Neural progenitor cell (in vitro differentiated cells): Measurements from ENCODE around the gene EXD3.

Source experiments
- EZH2 ChIP-seq: fragments of 200-600 bp; sonication (generic); IDR thresholded peaks from 2 replicates; pipeline ENCODE4 v1.6.1; 2017; ENCODE audit warnings: antibody characterized with exemption, mild to moderate bottlenecking, moderate library complexity
- TF ChIP-seq, protein P1 (sequence below): fragments of 200-600 bp; sonication (generic); IDR thresholded peaks from 2 replicates; pipeline ENCODE4 v1.5.1; 2017; ENCODE audit warnings: antibody characterized with exemption, mild to moderate bottlenecking

DNA sequence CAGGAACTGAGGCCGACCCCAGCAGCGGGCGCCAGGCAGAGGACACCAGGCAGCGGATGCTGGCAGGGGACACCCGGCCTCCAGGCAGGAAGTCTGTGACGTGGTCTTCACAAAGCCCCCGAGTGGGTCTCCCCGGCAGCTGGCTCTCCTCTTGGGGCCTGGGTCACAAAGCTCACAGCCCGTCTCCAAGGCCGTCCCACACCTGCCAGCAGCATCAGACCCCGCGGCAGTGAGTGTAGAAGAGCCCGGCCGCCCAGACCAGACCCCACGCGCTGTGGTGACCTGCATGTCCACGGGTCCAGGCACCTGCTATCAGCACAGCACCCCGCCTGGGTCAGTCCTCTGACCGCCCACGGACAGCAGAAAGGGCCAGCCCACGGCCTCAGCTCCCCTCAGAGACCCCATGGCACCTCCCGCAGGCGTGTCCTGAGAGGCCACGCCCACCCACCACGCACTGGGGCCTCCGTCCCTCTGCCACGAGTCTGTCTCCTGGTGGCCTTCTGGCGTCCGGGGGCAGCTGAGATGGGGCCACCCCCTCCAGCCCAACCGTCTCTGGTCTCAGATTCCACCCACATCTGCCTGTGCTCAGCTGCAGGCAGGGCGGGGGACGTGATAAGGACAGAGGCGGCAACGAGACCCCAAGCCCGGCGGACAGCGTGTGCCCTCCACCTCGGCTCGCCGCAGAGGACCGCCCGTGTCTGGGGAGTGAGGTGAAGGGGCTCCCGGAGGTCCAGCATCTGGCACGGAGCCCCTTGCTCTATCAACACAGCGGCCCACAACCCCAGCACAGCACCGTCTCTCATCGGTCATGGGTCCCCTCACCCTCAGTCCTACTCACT, 34.2 kb downstream of the EXD3 start:
- TF ChIP-seq, protein P1, sequence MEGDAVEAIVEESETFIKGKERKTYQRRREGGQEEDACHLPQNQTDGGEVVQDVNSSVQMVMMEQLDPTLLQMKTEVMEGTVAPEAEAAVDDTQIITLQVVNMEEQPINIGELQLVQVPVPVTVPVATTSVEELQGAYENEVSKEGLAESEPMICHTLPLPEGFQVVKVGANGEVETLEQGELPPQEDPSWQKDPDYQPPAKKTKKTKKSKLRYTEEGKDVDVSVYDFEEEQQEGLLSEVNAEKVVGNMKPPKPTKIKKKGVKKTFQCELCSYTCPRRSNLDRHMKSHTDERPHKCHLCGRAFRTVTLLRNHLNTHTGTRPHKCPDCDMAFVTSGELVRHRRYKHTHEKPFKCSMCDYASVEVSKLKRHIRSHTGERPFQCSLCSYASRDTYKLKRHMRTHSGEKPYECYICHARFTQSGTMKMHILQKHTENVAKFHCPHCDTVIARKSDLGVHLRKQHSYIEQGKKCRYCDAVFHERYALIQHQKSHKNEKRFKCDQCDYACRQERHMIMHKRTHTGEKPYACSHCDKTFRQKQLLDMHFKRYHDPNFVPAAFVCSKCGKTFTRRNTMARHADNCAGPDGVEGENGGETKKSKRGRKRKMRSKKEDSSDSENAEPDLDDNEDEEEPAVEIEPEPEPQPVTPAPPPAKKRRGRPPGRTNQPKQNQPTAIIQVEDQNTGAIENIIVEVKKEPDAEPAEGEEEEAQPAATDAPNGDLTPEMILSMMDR, result no peak
- no peak for TF ChIP-seq EZH2
